Superior temporal gyrus (tissue), 1 donor: Measurements from ENCODE around the gene SMYD4.
"Not testable (repeated sequence)": the region's sequence is repeated elsewhere in the genome, so short reads cannot be mapped to it uniquely, and the experiment has no call there.

Source experiments
- DNase-seq: peaks from one replicate; pipeline ENCODE4 v3.0.0-alpha.2; 2016; ENCODE audit errors: extremely low spot score

SMYD4 gene

GRCh38 chr17:1829592-1830257 is at the start of gene SMYD4, which contains the start of gene RPA1:
TSS of gene SMYD4 (minus strand) at chr17:1829902. CDS start at chr17:1827994, 1,908 bp downstream.
TSS of gene RPA1 (plus strand) at chr17:1830005. CDS start at chr17:1830094, 89 bp downstream.
- DNase-seq: peak; percentile 89

- no peak for DNase-seq
Observed at GRCh38 chr17:1878419-1879121, 48.9 kb upstream of the SMYD4 start.

- DNase-seq: no peak
Observed at GRCh38 chr17:1875597-1875996, 45.9 kb upstream of the SMYD4 start.

GRCh38 chr17:1873418-1873817 is 43.7 kb upstream of the SMYD4 start:
- DNase-seq: no peak

GRCh38 chr17:1872976-1873375 is 43.3 kb upstream of the SMYD4 start:
- DNase-seq: no peak

- no peak for DNase-seq
Observed at GRCh38 chr17:1872254-1872653, 42.6 kb upstream of the SMYD4 start.

GRCh38 chr17:1871756-1872155 is 42.1 kb upstream of the SMYD4 start:
- no peak for DNase-seq

- DNase-seq: no peak
Observed at GRCh38 chr17:1870592-1870991, 40.9 kb upstream of the SMYD4 start.

GRCh38 chr17:1868090-1868489 is 38.4 kb upstream of the SMYD4 start:
- no peak for DNase-seq

- no peak for DNase-seq
Observed at GRCh38 chr17:1867307-1867706, 37.6 kb upstream of the SMYD4 start.

- DNase-seq: no peak
Observed at GRCh38 chr17:1865252-1866037, 35.7 kb upstream of the SMYD4 start.

GRCh38 chr17:1861391-1862010 is 31.8 kb upstream of the SMYD4 start:
- no peak for DNase-seq

GRCh38 chr17:1860978-1861377 is 31.3 kb upstream of the SMYD4 start:
- DNase-seq: no peak

- not testable (repeated sequence) for DNase-seq
Observed at GRCh38 chr17:1856462-1856861, 26.8 kb upstream of the SMYD4 start.

- no peak for DNase-seq
Observed at GRCh38 chr17:1853698-1854097, 24.0 kb upstream of the SMYD4 start.

- DNase-seq: no peak
Observed at GRCh38 chr17:1852327-1852726, 22.6 kb upstream of the SMYD4 start.

- no peak for DNase-seq
Observed at GRCh38 chr17:1847191-1847590, 17.5 kb upstream of the SMYD4 start.

GRCh38 chr17:1843947-1844346 is 14.2 kb upstream of the SMYD4 start:
- no peak for DNase-seq

GRCh38 chr17:1839516-1839915 is 9.8 kb upstream of the SMYD4 start:
- no peak for DNase-seq

GRCh38 chr17:1834380-1835149 is 4.9 kb upstream of the SMYD4 start:
- no peak for DNase-seq

GRCh38 chr17:1830288-1830687 is 586 bp upstream of the SMYD4 start:
- DNase-seq: peak; percentile 19
